GM18526 (cell line): ENCODE measurements around the gene NOG.

ENCODE experiments used
- POLR2A ChIP-seq: IDR thresholded peaks from 3 replicates; pipeline ENCODE4 v1.6.1; 2011; ENCODE audit not compliant: insufficient read length; ENCODE audit errors: extremely low read depth

NOG gene

GRCh38 chr17:56610321-56610720 is 16.8 kb downstream of the NOG start:
- no peak for TF ChIP-seq POLR2A

GRCh38 chr17:56613131-56613530 is 19.6 kb downstream of the NOG start:
- TF ChIP-seq POLR2A = no peak

GRCh38 chr17:56614522-56614921 is 21.0 kb downstream of the NOG start:
- no peak for TF ChIP-seq POLR2A

GRCh38 chr17:56616239-56616638 is 22.7 kb downstream of the NOG start:
- TF ChIP-seq POLR2A = no peak

- no peak for TF ChIP-seq POLR2A
Observed at GRCh38 chr17:56623383-56623782, 29.9 kb downstream of the NOG start.

- TF ChIP-seq POLR2A = no peak
Observed at GRCh38 chr17:56624309-56624708, 30.8 kb downstream of the NOG start.

- TF ChIP-seq POLR2A = no peak
Observed at GRCh38 chr17:56624912-56625311, 31.4 kb downstream of the NOG start.

GRCh38 chr17:56629531-56630075 is 36.1 kb downstream of the NOG start:
- TF ChIP-seq POLR2A = no peak

GRCh38 chr17:56630202-56630601 is 36.7 kb downstream of the NOG start:
- no peak for TF ChIP-seq POLR2A

- TF ChIP-seq POLR2A = no peak
Observed at GRCh38 chr17:56633681-56634080, 40.2 kb downstream of the NOG start.

- no peak for TF ChIP-seq POLR2A
Observed at GRCh38 chr17:56635641-56636040, 42.1 kb downstream of the NOG start.

GRCh38 chr17:56636265-56636664 is 42.8 kb downstream of the NOG start:
- TF ChIP-seq POLR2A = no peak

GRCh38 chr17:56637254-56637653 is 43.8 kb downstream of the NOG start:
- no peak for TF ChIP-seq POLR2A

GRCh38 chr17:56638591-56639051 is 45.1 kb downstream of the NOG start:
- no peak for TF ChIP-seq POLR2A

- no peak for TF ChIP-seq POLR2A
Observed at GRCh38 chr17:56639517-56639916, 46.0 kb downstream of the NOG start.

- no peak for TF ChIP-seq POLR2A
Observed at GRCh38 chr17:56640116-56640515, 46.6 kb downstream of the NOG start.

GRCh38 chr17:56641373-56641772 is 47.9 kb downstream of the NOG start:
- TF ChIP-seq POLR2A = no peak
